DLD1 (cell line): ENCODE data around the gene MED31.
"Not testable (repeated sequence)": the region's sequence is repeated elsewhere in the genome, so short reads cannot be mapped to it uniquely, and the experiment has no call there.

Source experiments
- in situ Hi-C: cut with HindIII; loops from 2 replicates; pipeline ENCODE4 v1.10.0; 2017; ENCODE audit warnings: low sequenced_read_pairs

MED31 gene

DNA sequence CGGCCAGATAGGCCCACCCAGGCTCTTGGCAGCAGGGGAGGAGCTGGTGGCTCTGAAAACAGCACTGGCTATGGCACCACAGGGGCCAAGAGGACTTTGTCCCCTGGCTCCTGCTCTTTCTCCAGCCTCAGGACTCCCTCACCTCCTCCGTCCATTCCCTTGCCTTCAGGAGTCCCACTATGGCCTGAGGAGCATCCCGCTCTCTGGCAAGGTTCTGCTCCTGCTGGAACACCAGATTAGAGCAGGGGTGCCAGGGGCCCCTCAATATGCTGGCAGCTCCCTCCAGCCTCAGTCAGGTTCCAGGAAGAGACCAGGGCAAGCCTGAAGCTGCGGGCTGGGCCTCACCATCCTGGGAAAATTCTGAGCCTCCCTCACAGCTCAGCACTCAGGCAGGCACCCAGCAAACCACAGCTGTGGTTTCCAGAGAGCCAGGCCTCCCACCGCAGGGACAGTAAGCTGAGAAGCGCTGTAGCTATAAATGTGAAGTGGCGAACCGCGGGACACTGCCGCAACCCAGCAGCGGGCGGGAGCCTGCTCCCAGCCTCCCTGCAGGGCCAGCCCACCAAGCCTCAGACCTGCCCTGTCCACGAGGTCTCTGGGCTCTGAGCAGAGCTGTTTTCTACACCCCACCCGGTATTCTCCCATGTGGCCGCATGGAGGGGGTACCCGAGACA is 25.9 kb upstream of the MED31 start:
- in situ Hi-C loops: no loop called here

- in situ Hi-C loops: no loop called here
Observed at GRCh38 chr17:6676802-6677157, 25.4 kb upstream of the MED31 start.

DNA sequence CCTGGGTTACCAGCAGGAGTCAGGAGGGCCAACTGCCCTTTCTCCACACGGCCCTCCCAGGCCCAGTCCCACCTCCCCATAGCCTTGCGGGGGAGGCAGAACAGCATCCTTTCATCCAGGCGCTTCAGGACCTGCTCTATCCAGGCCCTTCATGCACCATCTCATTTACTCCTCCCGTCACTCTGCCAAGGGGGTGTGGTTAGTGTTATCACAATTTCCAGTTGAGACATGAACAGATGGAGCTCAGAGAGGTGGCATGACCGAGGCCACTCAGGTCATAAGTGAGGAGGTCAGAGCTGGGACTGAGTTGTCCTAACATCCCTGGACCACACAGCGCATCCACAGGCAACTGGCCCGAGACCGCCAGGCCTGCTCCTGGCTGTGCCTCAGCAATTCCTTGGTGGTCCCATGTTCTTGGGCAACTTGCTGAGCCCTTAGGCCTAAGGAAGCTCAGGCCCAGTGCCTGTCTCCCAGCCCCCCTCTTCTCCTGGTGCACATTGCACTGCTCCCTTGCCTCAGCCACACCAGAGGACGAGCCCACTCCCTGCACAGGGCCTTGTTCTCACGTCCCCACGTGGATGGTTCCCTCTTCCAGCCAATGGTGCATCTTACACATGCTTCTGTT is 23.9 kb upstream of the MED31 start:
- in situ Hi-C loops: no loop called here

- in situ Hi-C loops: no loop called here
Observed at GRCh38 chr17:6674586-6674985, 23.2 kb upstream of the MED31 start.

- in situ Hi-C loops: no loop called here
Observed at GRCh38 chr17:6671431-6671830, 20.0 kb upstream of the MED31 start.

DNA sequence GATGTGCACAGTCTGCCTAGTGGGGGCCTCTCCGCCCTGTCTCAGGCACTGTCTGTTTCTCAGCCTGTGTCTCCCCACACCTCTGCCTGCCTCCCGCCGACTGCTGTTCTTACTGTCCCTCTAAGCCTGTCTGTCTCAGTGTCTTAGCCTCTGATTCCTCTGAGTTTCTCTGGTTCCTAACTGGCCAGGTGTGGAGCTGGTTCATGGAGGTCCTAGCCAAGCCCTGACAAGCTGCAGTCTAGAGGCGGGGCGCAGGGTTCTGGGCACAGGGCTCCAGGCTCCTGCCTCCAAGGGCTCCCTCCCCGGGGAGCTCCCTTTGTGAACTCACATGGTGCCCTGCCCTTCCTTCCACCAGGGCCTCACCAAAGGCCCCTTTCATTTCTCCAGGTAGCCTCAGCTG is 19.6 kb upstream of the MED31 start:
- in situ Hi-C loops: no loop called here

DNA sequence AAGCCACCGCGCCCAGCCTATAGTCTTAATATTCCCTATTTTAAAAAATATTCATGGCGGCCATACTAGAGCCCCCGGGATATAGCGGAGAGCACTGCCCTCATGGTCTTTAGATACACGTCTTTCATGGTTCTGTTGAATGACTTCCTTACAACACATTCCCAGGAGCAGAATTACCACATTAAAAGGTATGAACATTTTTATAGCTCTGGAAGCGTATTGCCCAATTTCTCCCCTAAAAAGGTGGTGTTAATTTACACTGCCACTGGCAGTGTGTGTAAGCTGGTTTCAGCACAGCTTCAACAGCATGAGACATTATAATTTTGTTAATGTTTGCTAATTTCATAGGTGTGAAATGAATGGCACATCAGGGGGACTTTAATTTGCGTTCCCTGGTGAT is 19.2 kb upstream of the MED31 start:
- in situ Hi-C loops: no loop called here

- in situ Hi-C loops: no loop called here
Observed at GRCh38 chr17:6669479-6670212, 18.2 kb upstream of the MED31 start.

DNA sequence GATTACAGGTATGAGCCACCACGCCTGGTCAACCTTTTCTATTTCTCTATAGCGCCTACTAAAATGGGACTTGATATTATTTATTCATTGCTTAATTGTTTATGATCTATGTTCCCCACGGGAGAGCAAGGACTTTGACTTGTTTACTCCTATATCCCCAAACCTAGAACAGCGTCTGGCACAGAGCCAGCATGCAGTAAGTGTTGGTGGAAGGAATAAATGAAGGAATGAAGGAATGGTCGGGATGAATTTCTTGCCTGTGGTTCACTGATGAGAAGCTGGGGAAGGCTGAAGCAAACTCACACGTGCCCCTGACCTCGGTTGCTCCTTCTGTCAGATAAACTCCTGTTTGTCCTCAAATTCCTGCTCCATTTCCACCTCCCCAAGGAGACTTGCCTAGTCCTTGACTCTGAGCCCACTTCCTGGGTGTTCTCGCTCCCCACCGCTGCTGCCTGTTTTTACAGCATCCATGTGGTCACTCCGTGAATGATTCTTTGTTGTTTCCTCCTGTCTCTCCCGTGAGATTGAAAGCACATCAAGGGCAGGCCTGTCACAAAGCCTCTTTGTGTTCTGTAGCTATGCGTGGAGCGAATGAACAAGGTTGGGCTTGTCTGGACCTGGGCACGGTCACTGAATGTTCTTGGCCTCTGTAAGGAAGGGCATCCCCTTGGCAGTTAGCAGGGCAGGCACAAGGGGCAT is 17.5 kb upstream of the MED31 start:
- in situ Hi-C loops: no loop called here

DNA sequence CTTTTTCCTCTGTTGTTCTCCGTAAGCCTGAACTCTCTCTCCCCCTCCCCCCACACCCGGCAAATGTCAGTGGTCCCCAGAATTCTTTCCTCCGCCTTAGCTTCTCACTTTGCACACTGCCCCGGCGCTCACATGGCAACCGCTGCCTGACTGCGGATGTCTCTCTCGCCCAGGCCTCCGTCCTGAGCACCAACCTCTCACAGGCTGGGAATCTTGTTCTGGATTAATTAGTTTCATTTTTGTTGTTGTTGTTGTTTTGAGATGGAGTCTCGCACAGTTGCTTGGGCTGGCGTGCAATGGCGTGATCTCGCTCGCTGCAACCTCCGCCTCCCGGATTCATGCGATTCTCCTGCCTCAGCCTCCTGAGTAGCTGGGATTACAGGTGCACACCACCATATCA is 16.8 kb upstream of the MED31 start:
- in situ Hi-C loops: no loop called here

GRCh38 chr17:6667516-6667915 is 16.1 kb upstream of the MED31 start:
- in situ Hi-C loops: no loop called here

DNA sequence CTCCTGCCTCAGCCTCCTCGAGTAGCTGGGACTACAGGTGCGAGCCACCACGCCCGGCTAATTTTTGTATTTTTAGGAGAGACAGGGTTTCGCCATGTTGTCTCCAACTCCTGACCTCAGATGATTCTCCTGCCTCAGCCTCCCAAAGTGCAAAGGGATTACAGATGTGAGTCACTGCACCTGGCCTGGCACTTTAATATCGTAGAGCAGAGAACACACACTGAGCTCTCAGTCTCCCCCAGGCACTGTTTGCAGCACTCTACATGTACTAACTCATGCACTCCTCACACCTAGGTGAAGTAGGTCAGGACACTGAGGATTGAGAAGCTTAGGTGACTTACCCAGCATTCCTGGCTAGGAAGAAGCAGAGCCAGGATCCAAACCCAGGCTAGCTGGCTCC is 15.2 kb upstream of the MED31 start:
- in situ Hi-C loops: no loop called here

- in situ Hi-C loops: no loop called here
Observed at GRCh38 chr17:6666077-6666521, 14.7 kb upstream of the MED31 start.

GRCh38 chr17:6663200-6663599 is 11.8 kb upstream of the MED31 start:
- in situ Hi-C loops: not testable (repeated sequence)

DNA sequence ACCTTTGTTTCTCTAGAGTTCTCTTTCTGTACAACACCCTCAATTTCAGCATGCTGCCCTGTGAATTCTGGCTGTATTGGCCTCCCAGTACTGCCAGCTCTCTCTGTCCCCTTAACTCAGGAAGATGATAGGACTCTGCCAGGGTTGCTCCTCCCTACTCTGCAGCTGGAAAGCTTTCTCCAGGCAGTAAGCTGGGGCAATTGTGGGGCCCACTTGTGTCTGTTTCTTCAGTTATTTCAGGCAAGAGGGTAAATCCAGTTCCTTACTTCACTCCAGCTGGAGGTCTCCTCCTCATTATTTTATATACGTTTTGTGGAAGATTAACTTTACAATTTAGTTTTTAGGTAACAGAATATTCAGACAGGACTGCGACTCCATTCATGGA is 10.1 kb upstream of the MED31 start:
- in situ Hi-C loops: no loop called here

GRCh38 chr17:6660805-6661463 is 9.5 kb upstream of the MED31 start:
- in situ Hi-C loops: no loop called here

DNA sequence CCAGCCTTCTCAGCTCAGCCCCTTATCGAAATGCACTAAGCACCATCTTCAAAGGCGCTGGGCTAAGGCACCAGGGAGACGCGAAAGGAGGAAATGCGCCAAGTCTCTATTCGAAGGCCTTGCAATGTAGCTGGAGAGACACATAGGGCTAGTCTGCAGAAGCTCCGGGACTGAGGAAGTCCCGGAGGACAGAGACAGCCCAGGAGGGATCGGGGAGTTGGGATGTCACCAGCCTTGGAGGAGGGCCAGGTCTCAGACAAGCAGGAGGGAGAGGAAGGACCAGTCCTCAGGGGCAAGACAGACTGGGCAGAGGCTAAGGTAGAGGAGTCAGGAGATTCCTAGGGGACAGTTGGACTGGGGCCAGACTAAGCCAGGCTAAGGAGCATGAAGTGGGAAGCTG is 8.7 kb upstream of the MED31 start:
- in situ Hi-C loops: no loop called here

- in situ Hi-C loops: not testable (repeated sequence)
Observed at GRCh38 chr17:6658411-6658810, 7.0 kb upstream of the MED31 start.

- in situ Hi-C loops: no loop called here
Observed at GRCh38 chr17:6657633-6658287, 6.4 kb upstream of the MED31 start.

DNA sequence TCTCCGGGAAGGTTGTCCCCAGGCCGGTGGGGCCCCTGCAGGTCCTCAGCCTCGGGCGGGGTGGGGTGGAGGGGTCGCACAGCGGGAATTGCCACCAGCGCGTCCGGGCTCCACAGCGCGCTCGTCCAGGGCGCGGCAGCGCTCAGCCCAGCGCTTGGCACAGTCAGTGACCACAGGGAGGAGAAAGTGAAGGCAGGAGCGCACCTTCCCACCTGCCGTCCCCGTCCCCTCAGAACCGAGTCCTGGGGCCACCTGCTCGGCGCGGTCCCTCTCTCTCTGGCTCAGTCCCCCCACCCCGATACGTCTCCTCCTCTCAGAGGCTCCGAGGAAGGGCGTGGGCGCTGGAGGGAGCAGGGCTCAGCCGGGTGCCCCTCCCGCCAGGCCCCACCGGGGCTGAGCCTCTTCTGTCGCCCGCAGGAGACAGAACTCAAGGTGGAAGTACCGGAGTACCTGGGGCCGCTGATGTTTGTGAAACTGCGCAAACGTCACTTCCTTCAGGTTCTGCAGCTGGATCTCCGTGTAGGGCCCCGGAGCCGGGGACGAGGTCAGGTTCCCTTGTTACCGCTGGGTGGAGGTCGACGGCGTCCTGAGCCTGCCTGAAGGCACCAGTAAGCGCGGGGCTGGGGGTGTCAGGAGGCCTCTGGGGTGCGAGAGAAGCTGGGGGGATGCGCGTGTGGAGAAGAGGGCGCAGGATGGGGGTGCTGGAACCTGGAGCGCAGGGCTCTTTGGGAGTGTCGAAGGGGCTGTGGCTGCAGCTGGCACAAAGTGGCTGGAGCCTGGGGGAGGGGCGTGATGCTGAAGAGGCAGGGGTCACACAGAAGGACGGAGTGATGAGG is 5.6 kb upstream of the MED31 start:
- in situ Hi-C loops: not testable (repeated sequence)
